Neural crest cell (in vitro differentiated cells): ENCODE results near the gene GPR39. TPM values are rescaled to one million over a fixed set of nuclear protein-coding genes. Genes with fewer than 3 reads are reported as not detected.

Source experiments
- DNase-seq: peaks from one replicate; pipeline ENCODE4 v3.0.0; 2021; ENCODE audit warnings: low read depth, mixed read lengths, low spot score
- H3K27ac Mint-ChIP-seq: one replicate; pipeline ENCODE4 v1.8.0; 2021; ENCODE audit warnings: mild to moderate bottlenecking, mixed read lengths; ENCODE audit not compliant: unreplicated experiment
- H3K27me3 Mint-ChIP-seq: 2 replicates; pipeline ENCODE4 v1.8.0; 2021; ENCODE audit warnings: low read depth, mild to moderate bottlenecking, mixed read lengths
- H3K36me3 Mint-ChIP-seq: 2 replicates; pipeline ENCODE4 v1.8.0; 2021; ENCODE audit warnings: low read depth, mild to moderate bottlenecking, mixed read lengths
- H3K4me1 Mint-ChIP-seq: 2 replicates; pipeline ENCODE4 v1.8.0; 2021; ENCODE audit warnings: mixed read lengths
- H3K4me3 Mint-ChIP-seq: one replicate; pipeline ENCODE4 v1.8.0; 2021; ENCODE audit warnings: mild to moderate bottlenecking, mixed read lengths
- H3K9me3 Mint-ChIP-seq: 2 replicates; pipeline ENCODE4 v1.8.0; 2021; ENCODE audit warnings: mixed read lengths
- CTCF ChIP-seq: fragments of 200-600 bp; sonication (generic); conservative IDR thresholded peaks from 2 replicates; pipeline ENCODE4 v1.5.0; 2021; ENCODE audit warnings: antibody characterized with exemption, mild to moderate bottlenecking
- total RNA-seq: library from RNA; stranded (reverse); gene quantifications from 2 replicates; pipeline ENCODE4 v1.2.1, GENCODE V29; 2021

The GPR39 gene
- total RNA-seq, 1 donor from 2014 or later, result 0.35 TPM

DNA sequence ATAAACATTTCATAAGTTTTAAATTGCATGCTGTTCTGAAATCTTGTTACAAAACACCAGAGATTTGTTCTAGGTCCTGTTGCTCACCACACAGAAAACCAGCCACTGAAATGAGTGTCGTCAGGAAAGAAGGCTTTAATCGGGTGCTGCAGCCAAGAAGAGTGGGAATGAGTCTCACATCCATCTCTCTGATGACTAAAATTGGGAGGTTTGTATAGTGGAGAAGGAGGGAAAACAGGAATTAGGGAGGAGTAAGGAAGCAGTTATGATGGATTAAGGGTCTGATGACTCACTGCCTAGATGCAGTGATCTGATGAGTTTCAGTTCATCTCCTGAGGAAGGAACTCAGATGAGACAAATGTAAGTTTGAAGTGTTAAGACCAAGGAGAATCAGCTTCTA, 42.1 kb upstream of the GPR39 start:
- Mint-ChIP-seq H3K27ac (no peak overlapping the region), H3K27me3 (no peaks in the 10 kb centered on the region), H3K36me3 (no peaks in the 10 kb centered on the region), H3K4me1 (no peaks in the 10 kb centered on the region), H3K4me3 (no peak overlapping the region), H3K9me3 (peaks cover 6% of the 10 kb centered on the region)
- no peak for TF ChIP-seq CTCF
- DNase-seq, result no peak

- peaks cover 6% of the 10 kb centered on the region for H3K9me3 Mint-ChIP-seq
- DNase-seq, result no peak
- no peak overlapping the region for H3K4me3 Mint-ChIP-seq
- no peaks in the 10 kb centered on the region for H3K4me1 Mint-ChIP-seq
- H3K27me3 Mint-ChIP-seq, result no peaks in the 10 kb centered on the region
- H3K27ac Mint-ChIP-seq, result no peak overlapping the region
- no peaks in the 10 kb centered on the region for H3K36me3 Mint-ChIP-seq
- TF ChIP-seq CTCF, result no peak
These were observed 41.6 kb upstream of the GPR39 start for GRCh38 chr2:132374961-132375360.

- no peak for DNase-seq
- H3K4me1 Mint-ChIP-seq, result no peaks in the 10 kb centered on the region
- no peak overlapping the region for H3K4me3 Mint-ChIP-seq
- H3K27ac Mint-ChIP-seq, result no peak overlapping the region
- TF ChIP-seq CTCF, result no peak
- H3K9me3 Mint-ChIP-seq, result peaks cover 4% of the 10 kb centered on the region
- H3K36me3 Mint-ChIP-seq, result no peaks in the 10 kb centered on the region
- H3K27me3 Mint-ChIP-seq, result no peaks in the 10 kb centered on the region
These were observed 35.2 kb upstream of the GPR39 start for GRCh38 chr2:132381376-132381775.

- DNase-seq, result no peak
- TF ChIP-seq CTCF, result no peak
- peaks cover 10% of the 10 kb centered on the region for H3K9me3 Mint-ChIP-seq
These were observed 32.6 kb upstream of the GPR39 start for GRCh38 chr2:132383956-132384355.

GRCh38 chr2:132384491-132385151, 32.0 kb upstream of the GPR39 start:
- Mint-ChIP-seq H3K4me1 (no peaks in the 10 kb centered on the region), H3K27me3 (peaks cover 3% of the 10 kb centered on the region), H3K4me3 (no peak overlapping the region), H3K36me3 (no peaks in the 10 kb centered on the region), H3K27ac (no peak overlapping the region), H3K9me3 (peaks cover 10% of the 10 kb centered on the region)
- no peak for TF ChIP-seq CTCF
- no peak for DNase-seq

More at GRCh38 chr2:132383956-132384355, 32.6 kb upstream of the GPR39 start:
- H3K27ac Mint-ChIP-seq, result no peak overlapping the region
- H3K27me3 Mint-ChIP-seq, result peaks cover 3% of the 10 kb centered on the region
- H3K4me3 Mint-ChIP-seq, result no peak overlapping the region
- H3K36me3 Mint-ChIP-seq, result no peaks in the 10 kb centered on the region
- no peaks in the 10 kb centered on the region for H3K4me1 Mint-ChIP-seq
